Measurements from ENCODE around the gene NISCH.

Gene NISCH
- 121 to 245 reads per million in 2 experiments for total RNA-seq

GRCh38 chr3:52455283-52456168 is at the start of gene NISCH:
TSS of gene NISCH (plus strand) at chr3:52455604. CDS start at chr3:52455642, 38 bp downstream.
- peak; percentile 95 for DNase-seq (ENCODE audit: low read depth)

- DNase-seq (ENCODE audit: low read depth), result no peak
Observed at GRCh38 chr3:52406231-52406661, 49.2 kb upstream of the NISCH start.

GRCh38 chr3:52406791-52407510 is 48.5 kb upstream of the NISCH start:
- no peak for DNase-seq (ENCODE audit: low read depth)

- DNase-seq (ENCODE audit: low read depth), result no peak
Observed at GRCh38 chr3:52407779-52408178, 47.6 kb upstream of the NISCH start.

- no peak for DNase-seq (ENCODE audit: low read depth)
Observed at GRCh38 chr3:52408466-52408865, 46.9 kb upstream of the NISCH start.

- DNase-seq (ENCODE audit: low read depth), result no peak
Observed at GRCh38 chr3:52415800-52416199, 39.6 kb upstream of the NISCH start.

- no peak for DNase-seq (ENCODE audit: low read depth)
Observed at GRCh38 chr3:52420388-52420787, 35.0 kb upstream of the NISCH start.

GRCh38 chr3:52422669-52423068 is 32.7 kb upstream of the NISCH start:
- no peak for DNase-seq (ENCODE audit: low read depth)

GRCh38 chr3:52423173-52423572 is 32.2 kb upstream of the NISCH start:
- no peak for DNase-seq (ENCODE audit: low read depth)

GRCh38 chr3:52428151-52429005 is 27.0 kb upstream of the NISCH start:
- peak; percentile 15 for DNase-seq (ENCODE audit: low read depth)

- DNase-seq (ENCODE audit: low read depth), result no peak
Observed at GRCh38 chr3:52429031-52429430, 26.4 kb upstream of the NISCH start.

GRCh38 chr3:52429779-52430415 is 25.5 kb upstream of the NISCH start:
- no peak for DNase-seq (ENCODE audit: low read depth)

GRCh38 chr3:52430416-52430810 is 25.0 kb upstream of the NISCH start:
- DNase-seq (ENCODE audit: low read depth), result no peak

GRCh38 chr3:52431459-52432223 is 23.8 kb upstream of the NISCH start:
- DNase-seq (ENCODE audit: low read depth), result no peak

- no peak for DNase-seq (ENCODE audit: low read depth)
Observed at GRCh38 chr3:52432225-52432624, 23.2 kb upstream of the NISCH start.

GRCh38 chr3:52432691-52433141 is 22.7 kb upstream of the NISCH start:
- DNase-seq (ENCODE audit: low read depth), result no peak

- no peak for DNase-seq (ENCODE audit: low read depth)
Observed at GRCh38 chr3:52433328-52433995, 21.9 kb upstream of the NISCH start.

GRCh38 chr3:52433996-52434479 is 21.4 kb upstream of the NISCH start:
- no peak for DNase-seq (ENCODE audit: low read depth)

- DNase-seq (ENCODE audit: low read depth), result no peak
Observed at GRCh38 chr3:52434491-52435115, 20.8 kb upstream of the NISCH start.
